NOMO-1 (cell line): ENCODE data around the gene SPTBN1.

ENCODE experiments used
- DNase-seq, 2 experiments: peaks; one replicate each; lab custom pipeline; 2025; ENCODE audit not compliant: unreplicated experiment in 2 of 2; lab: John Stamatoyannopoulos, UW

Gene SPTBN1

GRCh38 chr2:54586494-54586893 is 130.4 kb downstream of the SPTBN1 start:
- DNase-seq, result no peak

GRCh38 chr2:54587171-54588016 is 131.3 kb downstream of the SPTBN1 start:
- DNase-seq, result no peak

- DNase-seq, result no peak
Measured at GRCh38 chr2:54588244-54588899, 132.2 kb downstream of the SPTBN1 start.

GRCh38 chr2:54589038-54589339 is 132.9 kb downstream of the SPTBN1 start:
- no peak for DNase-seq

GRCh38 chr2:54589340-54590215 is 133.5 kb downstream of the SPTBN1 start:
- peak in 1 of 2 experiments; percentile 42 for DNase-seq

GRCh38 chr2:54590216-54591120 is 134.3 kb downstream of the SPTBN1 start:
- DNase-seq, result no peak

GRCh38 chr2:54591551-54591950 is 135.4 kb downstream of the SPTBN1 start:
- DNase-seq, result no peak

- no peak for DNase-seq
Measured at GRCh38 chr2:54593249-54593648, 137.1 kb downstream of the SPTBN1 start.

GRCh38 chr2:54594048-54594447 is 137.9 kb downstream of the SPTBN1 start:
- DNase-seq, result no peak

- DNase-seq, result peak in 1 of 2 experiments; percentile 5
Measured at GRCh38 chr2:54595161-54595803, 139.2 kb downstream of the SPTBN1 start.

- DNase-seq, result no peak
Measured at GRCh38 chr2:54595999-54596902, 140.1 kb downstream of the SPTBN1 start.

GRCh38 chr2:54597153-54597848 is 141.2 kb downstream of the SPTBN1 start:
- DNase-seq, result no peak

GRCh38 chr2:54598347-54599325 is 142.5 kb downstream of the SPTBN1 start:
- no peak for DNase-seq

- DNase-seq, result no peak
Measured at GRCh38 chr2:54599326-54599710, 143.2 kb downstream of the SPTBN1 start.

GRCh38 chr2:54599914-54600313 is 143.8 kb downstream of the SPTBN1 start:
- no peak for DNase-seq

- no peak for DNase-seq
Measured at GRCh38 chr2:54601339-54601738, 145.2 kb downstream of the SPTBN1 start.

- DNase-seq, result no peak
Measured at GRCh38 chr2:54602736-54603322, 146.7 kb downstream of the SPTBN1 start.
